Left lung (tissue), 10 donors: ENCODE results near the gene WNT3A. TPM values are rescaled to one million over a fixed set of nuclear protein-coding genes. Genes with fewer than 3 reads are reported as not detected.
A peak's percentile ranks its signal among the peaks of the same experiment; 100 is the strongest.
"Not testable (repeated sequence)": the region's sequence is repeated elsewhere in the genome, so short reads cannot be mapped to it uniquely, and the experiment has no call there.

Experiments
- ATAC-seq: fragments of 200-7000 bp; cut with Tn5 transposase; one replicate; pipeline ENCODE4 v1.9.1; 2020; ENCODE audit warnings: moderate library complexity
- DNase-seq, 4 donors: peaks; one replicate each; pipeline ENCODE4 v3.0.0-alpha.2; 2013 to 2020
- H3K27ac ChIP-seq, 2 donors: fragments of 200-600 bp; sonication (generic) in 1 of 2; one replicate each; pipeline versions ENCODE4 v1.5.0 to v1.8.0; 2020 to 2021
- H3K27me3 ChIP-seq, 2 donors: fragments of 200-600 bp; sonication (generic) in 1 of 2; one replicate each; pipeline versions ENCODE4 v1.5.0 to v1.8.0; 2020 to 2021
- H3K36me3 ChIP-seq, 2 donors: fragments of 200-600 bp; sonication (generic) in 1 of 2; one replicate each; pipeline versions ENCODE4 v1.5.0 to v1.8.0; 2020 to 2021
- H3K4me1 ChIP-seq, 2 donors: fragments of 200-600 bp; one replicate each; pipeline ENCODE4 v1.8.0; 2021
- H3K4me3 ChIP-seq, 2 donors: fragments of 200-600 bp; sonication (generic) in 1 of 2; one replicate each; pipeline versions ENCODE4 v1.5.0 to v1.8.0; 2020 to 2021; ENCODE audit warnings: mild to moderate bottlenecking in 1 of 2
- H3K9me3 ChIP-seq, 2 donors: fragments of 200-600 bp; sonication (generic) in 1 of 2; one replicate each; pipeline versions ENCODE4 v1.5.0 to v1.8.0; 2020 to 2021
- CTCF ChIP-seq, 2 donors: fragments of 200-600 bp; sonication (generic) in 1 of 2; IDR thresholded peaks; one replicate each; pipeline versions ENCODE4 v1.5.0 to v1.8.0; 2021; ENCODE audit warnings: antibody characterized with exemption in 2 of 2
- intact Hi-C, 2 donors: fragments of 100-400 bp; cut with DNase I; formaldehyde crosslinking; loops; one replicate each; pipeline versions ENCODE4 v1.11.2 to v1.14.2; 2022
- polyA plus RNA-seq, 6 donors: library from polyadenylated mRNA; unstranded; fragments of 120-200 nt; gene quantifications; one replicate each; pipeline ENCODE4 v1.2.1, GENCODE V29; 2013; ENCODE audit not compliant: insufficient read length in 6 of 6
- total RNA-seq, 2 donors: library from RNA; stranded (reverse); fragmentation: NEBNext Ultra II Directional; extraction: Animal tissue kit (Norgen Biotek cat#: 25700); gene quantifications; one replicate each; pipeline ENCODE4 v1.2.1, GENCODE V29; 2021
- donor health status: DM: no; HTN: yes; CAD: no.
- donor health status: DM: no; HTN: no; CAD: no.

WNT3A gene
- total and polyA plus RNA-seq, 8 donors = 0.06 to 1.5 (median 0.11) TPM; not detected in 2

- ATAC-seq, H3K27ac ChIP-seq, H3K9me3 ChIP-seq, H3K4me3 ChIP-seq, DNase-seq, H3K27me3 ChIP-seq, intact Hi-C loops, H3K4me1 ChIP-seq, H3K36me3 ChIP-seq: not testable (repeated sequence)
These were observed 35.6 kb upstream of the WNT3A start for GRCh38 chr1:227971216-227971615.

DNA sequence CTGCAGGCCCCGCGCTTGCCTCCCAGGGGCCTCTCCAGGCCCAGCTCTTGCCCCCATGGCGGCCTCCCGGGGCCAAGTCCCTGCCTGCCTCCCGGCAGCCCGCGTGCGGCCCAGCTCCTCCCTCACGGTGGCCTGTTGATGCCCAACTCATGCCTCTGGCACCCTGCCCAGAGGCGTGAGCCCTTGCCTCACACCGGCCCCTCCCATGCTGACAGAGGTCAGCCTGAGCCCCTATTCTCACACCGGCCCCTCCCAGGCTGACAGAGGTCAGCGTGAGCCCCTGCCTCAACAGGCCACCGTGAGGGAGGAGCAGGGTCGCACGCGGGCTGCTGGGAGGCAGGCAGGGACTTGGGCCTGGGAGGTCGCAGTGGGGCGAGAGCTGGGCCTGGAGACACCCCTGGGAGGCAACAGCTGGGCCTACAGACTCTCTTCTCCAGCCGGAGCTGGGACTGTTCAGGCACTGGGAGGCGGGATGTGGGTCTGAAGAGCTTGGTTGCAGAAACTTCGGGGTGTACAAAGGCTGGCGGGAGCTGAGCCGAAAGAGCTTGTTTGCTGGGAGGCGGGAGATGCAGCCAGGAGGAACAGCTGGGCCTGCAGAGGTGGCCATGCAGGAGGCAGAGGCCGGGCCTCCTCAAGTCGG, 35.0 kb upstream of the WNT3A start:
- H3K27ac ChIP-seq, H3K9me3 ChIP-seq, H3K4me3 ChIP-seq, ATAC-seq, H3K27me3 ChIP-seq, H3K4me1 ChIP-seq, H3K36me3 ChIP-seq, intact Hi-C loops: not testable (repeated sequence)
- DNase-seq = peak in 1 of 4 donors; percentile 47

- H3K9me3 ChIP-seq, H3K36me3 ChIP-seq, H3K4me1 ChIP-seq, H3K27me3 ChIP-seq, H3K27ac ChIP-seq, ATAC-seq, intact Hi-C loops, H3K4me3 ChIP-seq: not testable (repeated sequence)
- DNase-seq = peak in 1 of 4 donors; percentile 49
These were observed 34.5 kb upstream of the WNT3A start for GRCh38 chr1:227972283-227972679.

- H3K27ac ChIP-seq, ATAC-seq, intact Hi-C loops, H3K27me3 ChIP-seq, H3K36me3 ChIP-seq, H3K4me1 ChIP-seq, H3K9me3 ChIP-seq, H3K4me3 ChIP-seq: not testable (repeated sequence)
- DNase-seq = peak in 3 of 4 donors; percentile 15 to 58 (median 53)
These were observed 33.9 kb upstream of the WNT3A start for GRCh38 chr1:227972843-227973374.

DNA sequence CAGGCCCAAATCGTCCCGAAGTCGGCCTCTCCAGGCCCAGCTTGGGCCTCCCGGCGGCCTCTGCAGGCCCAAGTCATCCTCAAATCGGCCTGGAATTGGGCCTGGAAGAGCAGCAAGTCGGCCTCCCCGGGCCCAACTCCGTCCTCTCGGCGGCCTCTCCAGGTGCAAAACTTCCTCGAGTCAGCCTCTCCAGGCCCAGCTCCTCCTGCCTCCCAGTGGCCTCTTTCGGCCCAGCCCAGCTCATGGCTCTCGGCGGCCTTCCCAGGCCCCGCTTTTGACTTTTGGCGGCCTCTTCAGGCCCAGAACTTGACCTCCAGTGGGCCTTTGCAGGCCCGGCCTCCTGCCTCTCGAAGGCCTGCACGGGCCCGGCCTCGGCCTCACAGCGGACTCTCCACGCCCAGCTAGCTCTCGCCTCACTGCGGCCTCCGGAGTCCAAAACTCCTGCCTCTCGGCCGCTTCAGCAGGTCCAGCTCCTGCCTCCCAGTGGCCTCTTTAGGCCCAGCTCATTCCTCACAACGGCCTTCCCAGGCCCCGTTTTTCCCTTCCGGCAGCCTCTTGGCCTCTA, 33.0 kb upstream of the WNT3A start:
- ATAC-seq, H3K4me1 ChIP-seq, H3K27ac ChIP-seq, H3K36me3 ChIP-seq, intact Hi-C loops, H3K27me3 ChIP-seq, H3K9me3 ChIP-seq, H3K4me3 ChIP-seq: not testable (repeated sequence)
- DNase-seq = peak in 1 of 4 donors; percentile 50

DNA sequence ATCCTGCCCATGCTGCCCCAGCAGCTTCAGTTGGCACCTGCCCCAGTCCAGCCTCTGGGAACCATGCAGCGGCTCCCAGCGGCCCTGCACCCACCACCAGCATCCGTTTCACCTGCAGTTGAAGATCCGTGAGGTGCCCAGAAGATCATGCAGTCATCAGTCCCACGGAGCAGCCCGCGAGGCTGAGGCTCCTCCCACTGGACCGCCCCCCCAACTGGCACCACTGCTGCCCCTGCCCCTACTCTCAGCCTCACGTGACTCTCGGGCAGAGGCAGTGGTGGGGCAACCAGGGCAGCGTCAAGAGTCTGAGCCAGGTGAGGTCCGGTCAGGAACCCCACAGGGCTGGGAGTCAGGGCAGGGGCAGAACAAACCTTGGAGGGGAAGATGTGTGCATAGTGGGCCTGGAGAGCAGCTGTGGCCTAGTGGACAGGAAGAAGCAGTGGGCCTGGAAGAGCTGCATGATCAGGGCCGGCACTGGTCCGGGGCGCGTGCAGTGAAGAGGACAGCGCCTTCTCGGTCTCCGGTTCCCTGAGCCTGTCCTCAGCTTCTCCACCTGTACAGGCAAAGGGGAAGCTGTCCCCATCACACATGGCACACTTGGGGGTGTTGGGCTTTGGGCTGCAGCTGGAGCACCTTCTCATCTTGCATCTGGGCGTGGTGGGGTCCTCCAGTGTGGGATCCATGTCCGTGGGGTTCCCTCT, 31.1 kb upstream of the WNT3A start:
- peak in 1 of 4 donors; percentile 53 for DNase-seq
- H3K4me3 ChIP-seq, H3K36me3 ChIP-seq, H3K27me3 ChIP-seq, intact Hi-C loops, H3K4me1 ChIP-seq, H3K9me3 ChIP-seq, ATAC-seq, H3K27ac ChIP-seq: not testable (repeated sequence)

GRCh38 chr1:227987181-227987580, 19.6 kb upstream of the WNT3A start:
- Histone ChIP-seq H3K4me3 (no peak overlapping the region), H3K36me3 (no peaks in the 10 kb centered on the region), H3K27me3 (peaks cover 0 to 14% of the 10 kb centered on the region in 2 donors), H3K9me3 (no peaks in the 10 kb centered on the region), H3K27ac (no peak overlapping the region), H3K4me1 (no peaks in the 10 kb centered on the region)
- TF ChIP-seq CTCF (IDR thresholded peaks at IDR 0.05) = no peak
- intact Hi-C loops = no loop called here
- ATAC-seq (no peak), DNase-seq (no peak)

DNA sequence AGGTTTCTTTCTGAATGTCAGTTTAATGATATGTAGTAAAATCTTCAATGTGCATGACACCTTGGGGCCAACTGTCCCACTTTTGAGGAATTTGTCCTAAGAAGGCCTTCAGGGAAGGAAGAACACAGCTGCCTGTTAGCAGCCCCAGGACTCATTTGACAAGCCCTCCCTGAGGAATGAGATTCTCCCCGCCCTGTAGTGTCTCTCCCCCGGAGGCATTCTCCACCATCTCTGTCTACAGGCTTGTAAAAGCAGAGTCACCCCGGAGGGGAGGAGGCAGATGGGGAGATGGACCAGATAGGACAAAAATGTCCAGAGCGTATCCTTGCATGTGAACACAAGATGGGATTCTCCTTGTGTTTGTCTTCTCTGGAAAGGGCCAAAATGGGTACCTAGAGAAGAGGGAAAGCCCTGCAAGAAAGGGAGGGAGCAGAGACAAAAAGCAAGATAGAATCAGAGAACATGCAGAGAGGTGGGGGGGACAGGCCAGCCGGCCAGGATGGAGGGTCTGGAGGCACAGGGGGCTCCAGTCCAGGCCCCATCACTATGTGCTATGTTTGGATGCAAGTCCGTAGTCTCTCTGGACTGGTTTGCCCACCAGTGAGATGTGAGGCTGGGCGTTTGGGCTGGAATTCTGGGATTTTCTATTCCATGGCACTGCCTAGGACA, 12.0 kb upstream of the WNT3A start:
- no peak for ATAC-seq
- Histone ChIP-seq H3K9me3 (peaks cover 0 to 13% of the 10 kb centered on the region in 2 donors), H3K4me1 (no peaks in the 10 kb centered on the region), H3K4me3 (no peak overlapping the region), H3K36me3 (no peaks in the 10 kb centered on the region), H3K27ac (no peak overlapping the region), H3K27me3 (no peaks in the 10 kb centered on the region)
- no peak for DNase-seq
- TF ChIP-seq CTCF (IDR thresholded peaks at IDR 0.05) = no peak
- intact Hi-C loops = no loop called here
